Smooth muscle cell of the brain vasculature (primary cell): Measurements from ENCODE around the gene EGFL7.

Experiments
- DNase-seq: peaks from one replicate; pipeline ENCODE4 v3.0.0-alpha.2; 2012; ENCODE audit warnings: low read depth, low spot score

Gene EGFL7

GRCh38 chr9:136685790-136686533 lies 23.2 kb downstream of the EGFL7 start:
- DNase-seq = no peak

- no peak for DNase-seq
Observed at GRCh38 chr9:136686534-136686793, 23.7 kb downstream of the EGFL7 start.

GRCh38 chr9:136686794-136687711 lies 24.3 kb downstream of the EGFL7 start, which contains the start of gene AGPAT2:
AGPAT2 (minus strand) TSS chr9:136687457; CDS start chr9:136687357, 100 bp downstream.
- no peak for DNase-seq

- no peak for DNase-seq
Observed at GRCh38 chr9:136687721-136688223, 25.1 kb downstream of the EGFL7 start.

GRCh38 chr9:136688274-136689107 lies 25.8 kb downstream of the EGFL7 start:
- DNase-seq = no peak

- no peak for DNase-seq
Observed at GRCh38 chr9:136689108-136689460, 26.4 kb downstream of the EGFL7 start.

GRCh38 chr9:136690104-136690805 lies 27.5 kb downstream of the EGFL7 start:
- no peak for DNase-seq

GRCh38 chr9:136690806-136691261 lies 28.1 kb downstream of the EGFL7 start:
- no peak for DNase-seq

GRCh38 chr9:136691316-136692184 lies 28.8 kb downstream of the EGFL7 start:
- DNase-seq = no peak

GRCh38 chr9:136692185-136693134 lies 29.7 kb downstream of the EGFL7 start:
- DNase-seq = no peak

GRCh38 chr9:136693135-136693489 lies 30.4 kb downstream of the EGFL7 start:
- DNase-seq = no peak

- DNase-seq = no peak
Observed at GRCh38 chr9:136693490-136694162, 30.9 kb downstream of the EGFL7 start.

- no peak for DNase-seq
Observed at GRCh38 chr9:136694163-136694871, 31.6 kb downstream of the EGFL7 start.

GRCh38 chr9:136694872-136695247 lies 32.1 kb downstream of the EGFL7 start:
- DNase-seq = no peak

- no peak for DNase-seq
Observed at GRCh38 chr9:136695435-136695895, 32.7 kb downstream of the EGFL7 start.

GRCh38 chr9:136695955-136696354 lies 33.2 kb downstream of the EGFL7 start:
- DNase-seq = no peak

GRCh38 chr9:136696502-136696901 lies 33.8 kb downstream of the EGFL7 start:
- DNase-seq = no peak
